ENCODE data around the gene MSI1. TPM values are rescaled to one million over a fixed set of nuclear protein-coding genes. Genes with fewer than 3 reads are reported as not detected.

The MSI1 gene
- total and polyA plus RNA-seq, 10 of the 15 experiments (the other 5 are each of a cell fraction or from before 2014, with no cell fraction given), result 0.04 TPM; not detected in 9

- TF ChIP-seq MYC (IDR thresholded peaks at IDR 0.05; ENCODE audit: insufficient read depth, insufficient read length, insufficient replicate concordance, low read length, severe bottlenecking) (no peak), ZBTB40 (IDR thresholded peaks at IDR 0.05; ENCODE audit: borderline replicate concordance) (no peak), CBX3 (IDR thresholded peaks at IDR 0.05; ENCODE audit: borderline replicate concordance, low read depth) (no peak)
Measured at GRCh38 chr12:120388691-120389481, 19.9 kb upstream of the MSI1 start (continued).

- BruUV-seq (replicated peaks), result no TSS peak
- Histone ChIP-seq H2AFZ (ENCODE audit: control insufficient read depth, low read depth, low read length) (no peak overlapping the region), H3K9ac (ENCODE audit: control insufficient read depth, insufficient read depth, low read length) (no peak overlapping the region), H3K27me3 (replicated peaks in 1 of 2; ENCODE audit: control insufficient read depth in 2 of 2, insufficient read depth in 2 of 2, low read length in 1 of 2) (no peaks in the 10 kb centered on the region; a peak in 2 of 4 replicates), H3K4me1 (ENCODE audit: control insufficient read depth, insufficient read depth, low read length) (no peaks in the 10 kb centered on the region), H3K9me3 (replicated peaks; ENCODE audit: control insufficient read depth, insufficient read depth, low read length) (no peaks in the 10 kb centered on the region), H3K36me3 (ENCODE audit: control insufficient read depth in 2 of 2, insufficient read depth in 2 of 2, low read length in 1 of 2) (no peaks in the 10 kb centered on the region), H4K20me1 (ENCODE audit: control insufficient read depth, insufficient read depth) (no peaks in the 10 kb centered on the region), H3K4me3 (no peak overlapping the region), H3K79me2 (ENCODE audit: control insufficient read depth, insufficient read depth, low read length) (no peaks in the 10 kb centered on the region), H3K27ac (ENCODE audit: control insufficient read depth, insufficient read depth) (no peak overlapping the region), H3K4me2 (ENCODE audit: control insufficient read depth, insufficient read depth) (no peak overlapping the region)
- in situ Hi-C loops (cut with MboI) (no loop called here), intact Hi-C loops (cut with micrococcal nuclease; ENCODE audit: unreplicated experiment) (no loop called here)
- DNase-seq (ENCODE audit: low read depth, low spot score) (no peak), ATAC-seq (no peak), FAIRE-seq (no peak)
- CTCF ChIA-PET, result interaction anchor here (0.9 to 1.0 kb wide), 2 partner anchors 25 to 85 kb away, joined by 3 read pairs; no protein-coding TSS in a partner anchor
- POLR2A ChIA-PET, result no interaction called here
- WGBS (ENCODE audit: insufficient coverage, insufficient replicate concordance, low lambda C conversion rate, missing lambda C conversion rate), result 33% methylated on average over 6 of the region's 6 CpGs
- SMC1A ChIA-PET (ENCODE audit: uncharacterized antibody, unreplicated experiment), result no interaction called here
- RAD21 ChIA-PET (ENCODE audit: unreplicated experiment), result no interaction called here
- no peak for TF ChIP-seq NR2F1 (conservative IDR thresholded peaks at IDR 0.05)
- TF ChIP-seq SIN3A (IDR thresholded peaks at IDR 0.05; ENCODE audit: low read depth, low read length), result no peak
- TF ChIP-seq CBX5 (IDR thresholded peaks at IDR 0.05; ENCODE audit: low read depth), result no peak
- TF ChIP-seq ZBTB33 (IDR thresholded peaks at IDR 0.05), result no peak
- no peak for TF ChIP-seq CHD1 (IDR thresholded peaks at IDR 0.05; ENCODE audit: low read depth, low read length)
- no peak for TF ChIP-seq KLF5 (IDR thresholded peaks at IDR 0.05; ENCODE audit: partially characterized antibody)
- TF ChIP-seq SMC3 (IDR thresholded peaks at IDR 0.05; ENCODE audit: borderline replicate concordance, low read length), result no peak
- no peak for TF ChIP-seq ZSCAN29 (IDR thresholded peaks at IDR 0.05)
- TF ChIP-seq ZBTB4 (CRISPR knock-in tag; IDR thresholded peaks at IDR 0.05), result no peak
Measured at GRCh38 chr12:120381752-120382419, 12.9 kb upstream of the MSI1 start.

Data from GM12878 (cell line).